HEK293 (cell line): ENCODE results near the gene PADI2.

Experiments used
- CTCF ChIA-PET: fragments of 350-600 bp; formaldehyde crosslinking; extraction: SDS; loops from one replicate; lab custom pipeline; 2021; ENCODE audit warnings: antibody characterized with exemption; lab: Yijun Ruan, JAX
- POLR2A ChIA-PET: fragments of 300-600 bp; formaldehyde crosslinking; extraction: SDS; loops from one replicate; lab custom pipeline; 2020; ENCODE audit warnings: antibody characterized with exemption, inconsistent platforms; lab: Yijun Ruan, JAX
- H3K27ac ChIP-seq: fragments of 200-500 bp; sonication (Bioruptor generic); 2 replicates; pipeline ENCODE4 v1.5.1; 2014; ENCODE audit warnings: low read depth, low read length, control low read depth, inconsistent platforms; ENCODE audit errors: extremely low read depth
- H3K36me3 ChIP-seq, 2 experiments: fragments of 200-500 bp in 1 of 2; sonication (Bioruptor generic) in 1 of 2; 1 replicate in 1 of 2; 2 replicates in 1 of 2; pipeline ENCODE4 v1.5.1; 2014 to 2017; ENCODE audit warnings: inconsistent platforms in 2 of 2, low read length in 2 of 2; ENCODE audit not compliant: control insufficient read depth in 2 of 2, insufficient read depth in 1 of 2
- H3K4me1 ChIP-seq: fragments of 200-500 bp; sonication (Bioruptor generic); 2 replicates; pipeline ENCODE4 v1.5.1; 2014; ENCODE audit warnings: mild to moderate bottlenecking, low read length, inconsistent platforms; ENCODE audit not compliant: control insufficient read depth, insufficient read depth
- H3K4me3 ChIP-seq: 2 replicates; pipeline ENCODE4 v1.5.1; 2011; ENCODE audit warnings: low read depth, mild to moderate bottlenecking, control low read depth, low read length, moderate library complexity
- H3K9me3 ChIP-seq: fragments of 200-500 bp; sonication (Bioruptor generic); 2 replicates; pipeline ENCODE4 v1.5.1; 2014; ENCODE audit warnings: low read depth, low read length, inconsistent platforms; ENCODE audit not compliant: control insufficient read depth, insufficient read depth
- GFI1B ChIP-seq: fragments of 450-650 bp; formaldehyde crosslinking; IDR thresholded peaks from 2 replicates; pipeline ENCODE4 v1.5.1; 2016; ENCODE audit warnings: missing biosample characterization, missing genetic modification characterization
- SETDB1 ChIP-seq: IDR thresholded peaks from one replicate; pipeline ENCODE4 v1.6.1; 2017; ENCODE audit warnings: mild to moderate bottlenecking, low read length, moderate library complexity, mixed read lengths; ENCODE audit not compliant: insufficient read length
- ZBTB21 ChIP-seq: fragments of 450-650 bp; formaldehyde crosslinking; IDR thresholded peaks from 2 replicates; pipeline ENCODE4 v1.5.1; 2017; ENCODE audit warnings: missing biosample characterization, missing genetic modification characterization
- ZBTB48 ChIP-seq: fragments of 450-650 bp; formaldehyde crosslinking; IDR thresholded peaks from 2 replicates; pipeline ENCODE4 v1.5.1; 2016; ENCODE audit warnings: missing biosample characterization, missing genetic modification characterization
- ZBTB6 ChIP-seq: fragments of 450-650 bp; formaldehyde crosslinking; IDR thresholded peaks from 2 replicates; pipeline ENCODE4 v1.5.1; 2017; ENCODE audit warnings: missing biosample characterization, missing genetic modification characterization
- ZBTB8A ChIP-seq: fragments of 450-650 bp; formaldehyde crosslinking; IDR thresholded peaks from 2 replicates; pipeline ENCODE4 v1.5.1; 2016; ENCODE audit warnings: missing biosample characterization, missing genetic modification characterization
- ZNF2 ChIP-seq: fragments of 450-650 bp; formaldehyde crosslinking; IDR thresholded peaks from 2 replicates; pipeline ENCODE4 v1.5.1; 2016; ENCODE audit warnings: missing biosample characterization, missing genetic modification characterization
- ZNF221 ChIP-seq: fragments of 450-650 bp; formaldehyde crosslinking; IDR thresholded peaks from 2 replicates; pipeline ENCODE4 v1.5.1; 2017; ENCODE audit warnings: missing biosample characterization, missing genetic modification characterization, borderline replicate concordance
- ZNF311 ChIP-seq: fragments of 450-650 bp; formaldehyde crosslinking; IDR thresholded peaks from 2 replicates; pipeline ENCODE4 v1.5.1; 2017; ENCODE audit warnings: missing biosample characterization, missing genetic modification characterization, borderline replicate concordance
- ZNF48 ChIP-seq: fragments of 450-650 bp; formaldehyde crosslinking; IDR thresholded peaks from 2 replicates; pipeline ENCODE4 v1.5.1; 2016; ENCODE audit warnings: missing biosample characterization, missing genetic modification characterization
- ZNF488 ChIP-seq: fragments of 450-650 bp; formaldehyde crosslinking; IDR thresholded peaks from 2 replicates; pipeline ENCODE4 v1.5.1; 2016; ENCODE audit warnings: missing biosample characterization, missing genetic modification characterization
- ZNF521 ChIP-seq: fragments of 450-650 bp; formaldehyde crosslinking; IDR thresholded peaks from 2 replicates; pipeline ENCODE4 v1.5.1; 2017; ENCODE audit warnings: missing biosample characterization, mild to moderate bottlenecking, missing genetic modification characterization
- ZNF548 ChIP-seq: fragments of 450-650 bp; formaldehyde crosslinking; IDR thresholded peaks from 2 replicates; pipeline ENCODE4 v1.5.1; 2016; ENCODE audit warnings: missing biosample characterization, missing genetic modification characterization
- ZNF555 ChIP-seq: fragments of 450-650 bp; formaldehyde crosslinking; conservative IDR thresholded peaks from 2 replicates; pipeline ENCODE4 v1.5.1; 2017; ENCODE audit warnings: missing biosample characterization, mild to moderate bottlenecking, missing genetic modification characterization, inconsistent platforms
- ZNF561 ChIP-seq: fragments of 450-650 bp; IDR thresholded peaks from 2 replicates; pipeline ENCODE4 v1.5.1; 2018; ENCODE audit warnings: missing biosample characterization, missing genetic modification characterization, borderline replicate concordance
- ZNF600 ChIP-seq: fragments of 450-650 bp; formaldehyde crosslinking; IDR thresholded peaks from 2 replicates; pipeline ENCODE4 v1.5.1; 2016; ENCODE audit warnings: missing biosample characterization, missing genetic modification characterization
- ZNF624 ChIP-seq: fragments of 450-650 bp; formaldehyde crosslinking; IDR thresholded peaks from 2 replicates; pipeline ENCODE4 v1.5.1; 2017; ENCODE audit warnings: missing biosample characterization, missing genetic modification characterization
- ZXDB ChIP-seq: fragments of 450-650 bp; formaldehyde crosslinking; IDR thresholded peaks from 2 replicates; pipeline ENCODE4 v1.5.1; 2016; ENCODE audit warnings: missing biosample characterization, missing genetic modification characterization
- TF ChIP-seq, protein P1 (sequence below): fragments of 450-650 bp; formaldehyde crosslinking; IDR thresholded peaks from 2 replicates; pipeline ENCODE4 v1.5.1; 2016; ENCODE audit warnings: missing biosample characterization, missing genetic modification characterization, borderline replicate concordance
- TF ChIP-seq, protein P2 (sequence below): fragments of 450-650 bp; formaldehyde crosslinking; IDR thresholded peaks from 2 replicates; pipeline ENCODE4 v1.5.1; 2016; ENCODE audit warnings: missing biosample characterization, missing genetic modification characterization, low read depth
- TF ChIP-seq, protein P3 (sequence below): sonication (generic); formaldehyde crosslinking; IDR thresholded peaks from 2 replicates; pipeline ENCODE4 v1.8.1; 2022; ENCODE audit warnings: mild to moderate bottlenecking, moderate library complexity, missing genetic modification reagents
- TF ChIP-seq, protein P4 (sequence below): fragments of 450-650 bp; formaldehyde crosslinking; IDR thresholded peaks from 2 replicates; pipeline ENCODE4 v1.5.1; 2016; ENCODE audit warnings: missing biosample characterization, missing genetic modification characterization
- TF ChIP-seq, protein P5 (sequence below): fragments of 450-650 bp; formaldehyde crosslinking; IDR thresholded peaks from 2 replicates; pipeline ENCODE4 v1.5.1; 2016; ENCODE audit warnings: missing biosample characterization, missing genetic modification characterization

Gene PADI2

GRCh38 chr1:17149771-17150170 lies 30.5 kb upstream of the PADI2 start:
- Histone ChIP-seq H3K9me3 (no peaks in the 10 kb centered on the region), H3K4me1 (no peaks in the 10 kb centered on the region), H3K4me3 (no peak overlapping the region), H3K27ac (no peak overlapping the region)
- CTCF ChIA-PET, result no interaction called here
- TF ChIP-seq ZNF624 (no peak), ZNF48 (no peak)
- TF ChIP-seq, protein P1, sequence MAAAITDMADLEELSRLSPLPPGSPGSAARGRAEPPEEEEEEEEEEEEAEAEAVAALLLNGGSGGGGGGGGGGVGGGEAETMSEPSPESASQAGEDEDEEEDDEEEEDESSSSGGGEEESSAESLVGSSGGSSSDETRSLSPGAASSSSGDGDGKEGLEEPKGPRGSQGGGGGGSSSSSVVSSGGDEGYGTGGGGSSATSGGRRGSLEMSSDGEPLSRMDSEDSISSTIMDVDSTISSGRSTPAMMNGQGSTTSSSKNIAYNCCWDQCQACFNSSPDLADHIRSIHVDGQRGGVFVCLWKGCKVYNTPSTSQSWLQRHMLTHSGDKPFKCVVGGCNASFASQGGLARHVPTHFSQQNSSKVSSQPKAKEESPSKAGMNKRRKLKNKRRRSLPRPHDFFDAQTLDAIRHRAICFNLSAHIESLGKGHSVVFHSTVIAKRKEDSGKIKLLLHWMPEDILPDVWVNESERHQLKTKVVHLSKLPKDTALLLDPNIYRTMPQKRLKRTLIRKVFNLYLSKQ (tag by site-specific recombination), result no peak
- TF ChIP-seq, protein P2, sequence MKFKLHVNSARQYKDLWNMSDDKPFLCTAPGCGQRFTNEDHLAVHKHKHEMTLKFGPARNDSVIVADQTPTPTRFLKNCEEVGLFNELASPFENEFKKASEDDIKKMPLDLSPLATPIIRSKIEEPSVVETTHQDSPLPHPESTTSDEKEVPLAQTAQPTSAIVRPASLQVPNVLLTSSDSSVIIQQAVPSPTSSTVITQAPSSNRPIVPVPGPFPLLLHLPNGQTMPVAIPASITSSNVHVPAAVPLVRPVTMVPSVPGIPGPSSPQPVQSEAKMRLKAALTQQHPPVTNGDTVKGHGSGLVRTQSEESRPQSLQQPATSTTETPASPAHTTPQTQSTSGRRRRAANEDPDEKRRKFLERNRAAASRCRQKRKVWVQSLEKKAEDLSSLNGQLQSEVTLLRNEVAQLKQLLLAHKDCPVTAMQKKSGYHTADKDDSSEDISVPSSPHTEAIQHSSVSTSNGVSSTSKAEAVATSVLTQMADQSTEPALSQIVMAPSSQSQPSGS (tag by site-specific recombination), result no peak
- TF ChIP-seq, protein P3, sequence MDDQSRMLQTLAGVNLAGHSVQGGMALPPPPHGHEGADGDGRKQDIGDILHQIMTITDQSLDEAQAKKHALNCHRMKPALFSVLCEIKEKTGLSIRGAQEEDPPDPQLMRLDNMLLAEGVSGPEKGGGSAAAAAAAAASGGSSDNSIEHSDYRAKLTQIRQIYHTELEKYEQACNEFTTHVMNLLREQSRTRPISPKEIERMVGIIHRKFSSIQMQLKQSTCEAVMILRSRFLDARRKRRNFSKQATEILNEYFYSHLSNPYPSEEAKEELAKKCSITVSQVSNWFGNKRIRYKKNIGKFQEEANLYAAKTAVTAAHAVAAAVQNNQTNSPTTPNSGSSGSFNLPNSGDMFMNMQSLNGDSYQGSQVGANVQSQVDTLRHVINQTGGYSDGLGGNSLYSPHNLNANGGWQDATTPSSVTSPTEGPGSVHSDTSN (CRISPR knock-in tag), result no peak
- TF ChIP-seq, all 188 proteins: peak for 0
- POLR2A ChIA-PET, result no interaction called here
- no peaks in the 10 kb centered on the region for H3K36me3 ChIP-seq

DNA sequence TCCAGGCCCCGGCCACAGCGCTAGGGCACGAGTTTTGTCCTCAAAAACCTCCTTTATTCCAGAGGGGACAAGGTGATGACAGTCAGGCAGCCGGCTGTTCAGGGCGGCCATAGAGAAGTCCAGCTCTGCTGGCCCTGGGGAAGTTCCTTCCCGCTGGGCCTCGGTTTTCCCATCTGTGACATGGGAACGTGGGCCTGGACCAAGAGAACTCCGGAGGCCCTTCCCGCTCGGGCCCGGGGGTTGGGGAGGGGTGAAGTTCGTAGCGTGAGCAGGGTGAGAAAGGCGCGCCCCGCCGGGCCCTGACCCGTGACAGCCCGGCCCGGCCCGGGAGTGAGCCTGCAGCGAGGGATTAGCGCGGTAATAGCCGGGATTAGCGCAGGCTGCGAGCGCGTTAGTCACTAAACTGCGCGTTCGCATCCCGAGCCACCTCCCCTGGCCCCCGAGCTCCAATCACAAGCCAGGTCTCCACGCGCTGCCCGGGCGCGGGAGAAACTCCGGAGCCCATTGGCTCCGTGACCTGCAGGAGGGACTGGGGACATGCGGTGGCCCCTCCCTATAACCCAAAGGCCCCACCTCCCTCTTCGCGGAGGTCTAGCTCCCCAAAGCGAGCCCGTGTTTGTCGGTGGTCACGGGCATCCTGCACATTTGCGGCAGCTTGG lies 29.8 kb upstream of the PADI2 start:
- ChIA-PET POLR2A (no interaction called here), CTCF (interaction anchor here (1.5 kb wide), 1 partner anchor 88 kb away, joined by 3 read pairs; no protein-coding TSS in a partner anchor)
- H3K4me3 ChIP-seq, result no peak overlapping the region
- H3K4me1 ChIP-seq, result no peaks in the 10 kb centered on the region
- H3K9me3 ChIP-seq, result no peaks in the 10 kb centered on the region
- H3K36me3 ChIP-seq, result no peaks in the 10 kb centered on the region
- H3K27ac ChIP-seq, result no peak overlapping the region
- no peak for TF ChIP-seq ZNF2 (tag by site-specific recombination)
- TF ChIP-seq ZNF555 (tag by site-specific recombination), result no peak
- TF ChIP-seq ZBTB6 (tag by site-specific recombination), result no peak
- no peak for TF ChIP-seq ZNF561 (tag by site-specific recombination)
- TF ChIP-seq ZNF311, result no peak
- TF ChIP-seq, protein P1 (tag by site-specific recombination), result no peak
- no peak for TF ChIP-seq ZNF521 (tag by site-specific recombination)
- no peak for TF ChIP-seq ZNF488 (tag by site-specific recombination)
- TF ChIP-seq ZNF548, result no peak
- TF ChIP-seq, protein P4, sequence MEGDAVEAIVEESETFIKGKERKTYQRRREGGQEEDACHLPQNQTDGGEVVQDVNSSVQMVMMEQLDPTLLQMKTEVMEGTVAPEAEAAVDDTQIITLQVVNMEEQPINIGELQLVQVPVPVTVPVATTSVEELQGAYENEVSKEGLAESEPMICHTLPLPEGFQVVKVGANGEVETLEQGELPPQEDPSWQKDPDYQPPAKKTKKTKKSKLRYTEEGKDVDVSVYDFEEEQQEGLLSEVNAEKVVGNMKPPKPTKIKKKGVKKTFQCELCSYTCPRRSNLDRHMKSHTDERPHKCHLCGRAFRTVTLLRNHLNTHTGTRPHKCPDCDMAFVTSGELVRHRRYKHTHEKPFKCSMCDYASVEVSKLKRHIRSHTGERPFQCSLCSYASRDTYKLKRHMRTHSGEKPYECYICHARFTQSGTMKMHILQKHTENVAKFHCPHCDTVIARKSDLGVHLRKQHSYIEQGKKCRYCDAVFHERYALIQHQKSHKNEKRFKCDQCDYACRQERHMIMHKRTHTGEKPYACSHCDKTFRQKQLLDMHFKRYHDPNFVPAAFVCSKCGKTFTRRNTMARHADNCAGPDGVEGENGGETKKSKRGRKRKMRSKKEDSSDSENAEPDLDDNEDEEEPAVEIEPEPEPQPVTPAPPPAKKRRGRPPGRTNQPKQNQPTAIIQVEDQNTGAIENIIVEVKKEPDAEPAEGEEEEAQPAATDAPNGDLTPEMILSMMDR (tag by site-specific recombination), result no peak
- no peak for TF ChIP-seq ZBTB8A (tag by site-specific recombination)
- no peak for TF ChIP-seq ZNF221 (tag by site-specific recombination)
- TF ChIP-seq ZNF600 (tag by site-specific recombination), result no peak
- TF ChIP-seq SETDB1, result no peak
- TF ChIP-seq ZBTB21 (tag by site-specific recombination), result no peak
- TF ChIP-seq ZXDB (tag by site-specific recombination), result no peak
- TF ChIP-seq, protein P5, sequence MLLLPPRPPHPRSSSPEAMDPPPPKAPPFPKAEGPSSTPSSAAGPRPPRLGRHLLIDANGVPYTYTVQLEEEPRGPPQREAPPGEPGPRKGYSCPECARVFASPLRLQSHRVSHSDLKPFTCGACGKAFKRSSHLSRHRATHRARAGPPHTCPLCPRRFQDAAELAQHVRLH (tag by site-specific recombination), result no peak
- no peak for TF ChIP-seq ZBTB48 (tag by site-specific recombination)
- no peak for TF ChIP-seq GFI1B
